Activated T-cell treated with anti-CD3 and anti-CD28 coated beads for 48 hours (primary cell): ENCODE results near the gene LRRC3.
"Not testable (repeated sequence)": the region's sequence is repeated elsewhere in the genome, so short reads cannot be mapped to it uniquely, and the experiment has no call there.

Experiments
- DNase-seq: peaks from one replicate; pipeline ENCODE4 v3.0.0-alpha.2; 2020; ENCODE audit warnings: low read depth

LRRC3 gene

DNA sequence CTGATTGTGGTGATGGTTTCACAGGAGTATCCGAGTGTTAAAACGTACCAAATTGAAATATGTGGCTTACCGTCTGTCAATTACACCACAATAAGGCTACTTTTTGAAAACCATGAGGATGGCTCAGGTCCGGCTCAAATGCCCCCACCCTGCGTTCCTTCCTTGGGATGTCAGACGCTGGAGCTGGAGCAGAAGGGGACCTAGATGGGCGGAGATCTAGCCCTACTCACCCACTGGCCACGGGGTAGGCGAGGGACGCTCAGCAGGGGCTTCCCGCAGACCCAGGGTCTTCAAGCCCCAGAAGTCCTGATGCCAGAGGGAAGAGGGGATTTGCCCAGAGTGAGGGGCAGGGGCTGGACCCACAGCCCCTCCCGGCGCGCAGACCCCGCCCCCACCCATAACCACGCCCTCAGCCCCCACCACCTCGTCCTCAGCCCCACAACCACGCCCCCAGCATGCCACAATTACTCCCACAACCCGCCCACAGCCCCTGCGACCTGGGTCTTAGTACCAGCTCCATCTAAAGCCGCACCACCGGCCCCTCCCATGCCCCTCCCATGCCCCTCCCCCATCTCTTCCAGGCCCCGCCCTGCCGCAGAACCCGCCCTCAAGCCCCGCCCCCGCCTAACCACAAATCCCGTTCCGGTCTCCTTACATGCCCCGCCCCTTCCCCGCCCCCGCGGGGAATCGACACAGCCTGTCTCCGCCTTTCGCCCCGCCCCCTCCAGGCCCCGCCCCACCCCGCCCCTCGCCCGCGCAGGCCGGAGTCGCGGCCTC, at the start of gene LRRC3:
Gene LRRC3 (plus strand): TSS at position 764 of the 777 bp plus-strand sequence. CDS start 1,135 bp downstream, outside the sequence.
- peak; percentile 74 for DNase-seq

GRCh38 chr21:44405948-44406872, 49.1 kb upstream of the LRRC3 start:
- DNase-seq: no peak

GRCh38 chr21:44406953-44407352, 48.4 kb upstream of the LRRC3 start:
- no peak for DNase-seq

DNA sequence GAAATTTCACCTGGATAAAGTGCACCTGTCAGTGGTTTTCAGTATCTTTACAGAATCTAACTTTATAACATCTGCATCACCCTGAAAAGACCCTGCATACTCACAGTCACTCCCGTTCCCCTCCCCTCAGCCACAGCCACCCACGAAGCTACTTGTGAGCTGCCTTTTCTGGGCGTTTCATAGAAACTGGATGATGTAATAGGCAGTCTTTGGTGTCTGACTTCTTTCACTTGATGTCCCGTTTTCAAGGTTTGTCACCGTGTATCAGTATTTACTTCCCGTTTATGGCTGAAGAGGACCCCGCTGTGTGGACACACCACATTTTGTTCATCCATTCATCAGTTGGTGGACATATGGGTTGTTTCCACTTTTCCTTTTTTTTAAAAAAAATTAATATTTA, 47.8 kb upstream of the LRRC3 start:
- DNase-seq: peak; percentile 13

DNA sequence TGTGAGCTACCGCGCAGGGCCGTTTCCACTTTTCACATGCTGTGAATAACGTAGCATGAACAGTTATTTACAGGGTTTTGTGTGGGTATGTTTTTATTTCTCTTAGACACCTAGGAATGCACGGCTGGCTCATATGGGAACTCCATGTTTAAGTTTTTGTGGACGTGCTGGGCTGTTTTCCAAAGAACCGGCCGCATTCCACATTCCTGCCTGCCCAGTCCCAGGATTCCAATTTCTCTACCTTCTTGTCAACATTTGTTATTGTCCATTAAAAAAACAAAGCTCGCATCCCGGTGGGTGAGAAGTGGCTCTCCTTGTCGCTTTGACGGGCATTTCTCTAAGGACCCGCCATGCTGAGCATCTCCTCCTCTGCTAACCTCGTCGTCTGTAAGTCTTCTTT, 47.1 kb upstream of the LRRC3 start:
- no peak for DNase-seq

DNA sequence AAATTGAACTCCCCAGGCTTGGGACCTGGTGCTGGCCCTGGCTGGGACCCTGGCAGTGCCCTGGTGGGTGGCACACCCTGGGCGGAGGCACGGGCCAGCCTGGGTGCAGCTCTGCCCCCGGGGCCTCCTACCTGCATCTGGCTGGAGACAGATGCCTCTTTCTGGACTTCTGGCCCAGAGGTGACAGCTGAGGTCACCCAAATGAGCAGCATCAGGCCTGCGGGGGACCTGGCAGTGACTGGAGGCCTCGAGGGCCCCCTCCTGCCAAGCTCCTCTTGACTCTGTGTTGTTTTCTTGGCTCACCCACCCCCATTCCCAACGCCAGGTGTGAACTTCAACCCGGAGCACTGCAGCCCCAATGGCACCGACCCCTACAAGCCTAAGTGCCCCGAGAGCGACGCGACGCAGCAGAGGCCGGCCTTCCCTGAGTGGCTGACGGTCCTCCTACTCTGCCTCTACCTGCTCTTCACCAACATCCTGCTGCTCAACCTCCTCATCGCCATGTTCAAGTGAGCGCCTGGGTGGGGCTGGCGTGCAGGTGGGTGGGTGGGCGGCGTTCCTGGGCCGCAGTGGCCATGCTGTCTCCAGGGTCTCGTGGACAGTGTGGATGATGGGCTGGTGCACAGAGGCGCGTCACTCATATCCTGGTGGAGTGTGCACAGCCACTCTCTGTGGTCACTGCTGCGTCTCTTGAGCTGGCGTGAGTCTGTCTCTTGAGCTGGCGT, 41.6 kb upstream of the LRRC3 start:
- DNase-seq: no peak

DNA sequence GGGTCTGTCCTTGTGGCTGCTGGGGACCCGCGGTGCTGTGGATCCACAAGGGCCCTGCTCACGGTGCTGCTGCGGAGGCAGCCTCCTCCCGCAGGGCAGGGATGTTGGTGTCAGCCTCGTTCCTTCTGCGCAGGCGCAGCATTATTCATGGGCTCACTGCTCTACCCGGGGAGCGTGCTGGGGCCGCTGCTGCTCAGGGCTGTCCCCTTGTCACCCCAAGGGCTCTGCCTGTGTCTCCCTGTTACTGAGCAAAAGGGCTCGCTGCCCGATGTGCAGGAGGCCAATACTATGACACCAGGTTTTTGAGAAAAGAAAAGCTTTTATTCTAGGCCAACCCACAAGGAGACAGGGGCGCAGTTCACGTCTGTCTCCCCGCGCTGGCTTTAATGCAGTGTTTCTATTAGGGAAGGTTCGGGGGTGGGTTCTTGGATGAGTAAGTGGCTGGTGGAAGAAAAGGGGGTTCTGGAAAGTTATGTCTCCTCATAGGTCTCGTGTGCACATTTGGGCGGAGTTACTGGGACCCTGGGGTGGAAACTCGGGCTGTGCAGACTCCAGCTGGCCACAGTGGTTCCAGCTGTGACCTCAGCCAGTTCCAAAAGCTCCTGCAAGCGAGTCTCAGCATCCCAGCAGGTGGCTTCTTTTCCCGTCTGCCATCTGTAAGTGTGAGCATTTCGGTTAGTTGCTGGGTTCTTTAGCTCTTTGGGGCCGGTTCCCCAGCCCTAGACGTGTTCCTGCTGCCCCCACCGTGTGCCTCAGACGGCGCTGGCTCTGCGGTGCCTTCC, 40.8 kb upstream of the LRRC3 start:
- DNase-seq: no peak

GRCh38 chr21:44415073-44416025, 40.0 kb upstream of the LRRC3 start:
- DNase-seq: no peak

- no peak for DNase-seq
Measured at GRCh38 chr21:44416193-44416592, 39.1 kb upstream of the LRRC3 start.

- DNase-seq: not testable (repeated sequence)
Measured at GRCh38 chr21:44417621-44418107, 37.6 kb upstream of the LRRC3 start.

GRCh38 chr21:44418108-44418875, 37.0 kb upstream of the LRRC3 start:
- DNase-seq: no peak

DNA sequence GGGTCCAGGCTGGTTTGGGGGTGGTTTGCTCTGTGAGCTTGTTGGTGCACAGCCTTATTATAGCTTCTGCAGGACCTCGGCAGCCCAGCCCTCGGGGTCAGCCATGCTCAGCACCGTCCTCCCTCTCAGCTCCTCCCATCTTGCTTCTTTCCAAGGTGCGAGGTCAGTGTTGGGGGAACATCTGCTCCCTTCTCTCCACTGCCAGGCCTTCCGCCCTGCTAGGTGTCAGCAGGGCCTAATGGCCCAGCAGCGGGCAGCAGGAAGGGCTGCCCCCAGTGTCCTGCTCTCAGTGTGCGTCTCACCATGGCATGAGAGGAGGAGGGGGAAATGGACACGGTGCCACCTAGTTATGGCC, 36.5 kb upstream of the LRRC3 start:
- DNase-seq: no peak

DNA sequence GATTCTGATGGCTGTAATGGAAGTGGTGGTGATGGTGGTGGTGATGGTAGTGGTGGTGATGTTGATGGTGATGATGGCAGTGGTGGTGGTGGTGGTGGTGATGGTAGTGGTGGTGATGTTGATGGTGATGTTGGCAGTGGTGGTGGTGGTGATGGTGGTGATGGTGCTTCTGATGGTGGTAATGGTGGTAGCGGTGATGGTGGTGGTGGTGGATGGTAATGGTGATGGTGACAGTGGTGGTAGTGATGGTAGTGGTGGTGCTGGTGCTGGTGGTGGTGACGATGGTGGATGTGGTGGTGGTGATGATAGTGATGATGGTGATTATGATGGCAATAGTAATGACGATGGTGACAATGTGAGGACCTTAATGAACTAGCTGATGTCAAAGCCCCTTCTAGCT, 35.6 kb upstream of the LRRC3 start:
- no peak for DNase-seq

DNA sequence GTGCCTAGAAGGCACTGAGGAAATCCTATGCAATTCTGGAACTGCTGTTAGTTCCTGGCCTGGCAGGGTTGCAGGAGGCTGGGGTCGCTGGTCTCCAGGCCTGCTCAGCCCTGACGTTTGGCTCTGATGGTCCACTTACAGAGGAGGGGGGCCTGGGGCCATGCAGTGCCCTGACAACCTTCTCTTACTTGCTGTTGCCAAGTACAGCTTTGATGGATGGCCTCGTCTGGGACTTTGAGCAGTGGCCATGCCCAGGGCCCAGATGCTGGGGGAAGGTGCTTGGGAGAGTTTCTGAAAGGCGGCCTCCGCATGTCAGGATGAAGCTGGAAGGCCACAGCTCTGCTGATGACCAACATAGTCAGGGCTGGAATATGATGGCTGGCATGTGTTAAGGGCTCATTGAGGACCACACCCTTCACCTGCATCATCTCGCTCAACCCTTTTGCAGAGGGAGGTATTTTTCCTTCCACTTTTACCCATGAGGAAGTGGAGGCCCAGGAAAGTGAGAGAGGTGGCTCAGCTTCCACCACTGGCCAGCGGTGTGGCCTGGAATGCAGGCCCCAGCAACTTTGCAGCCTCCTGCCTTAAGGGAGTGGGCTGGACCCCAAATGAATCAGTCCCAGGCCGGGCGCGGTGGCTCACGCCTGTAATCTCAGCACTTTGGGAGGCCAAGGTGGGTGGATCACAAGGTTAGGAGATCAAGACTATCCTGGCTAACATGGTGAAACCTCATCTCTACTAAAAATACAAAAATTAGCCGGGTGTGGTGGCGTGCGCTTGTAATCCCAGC, 34.7 kb upstream of the LRRC3 start:
- no peak for DNase-seq

- DNase-seq: no peak
Measured at GRCh38 chr21:44421901-44422840, 33.1 kb upstream of the LRRC3 start.

DNA sequence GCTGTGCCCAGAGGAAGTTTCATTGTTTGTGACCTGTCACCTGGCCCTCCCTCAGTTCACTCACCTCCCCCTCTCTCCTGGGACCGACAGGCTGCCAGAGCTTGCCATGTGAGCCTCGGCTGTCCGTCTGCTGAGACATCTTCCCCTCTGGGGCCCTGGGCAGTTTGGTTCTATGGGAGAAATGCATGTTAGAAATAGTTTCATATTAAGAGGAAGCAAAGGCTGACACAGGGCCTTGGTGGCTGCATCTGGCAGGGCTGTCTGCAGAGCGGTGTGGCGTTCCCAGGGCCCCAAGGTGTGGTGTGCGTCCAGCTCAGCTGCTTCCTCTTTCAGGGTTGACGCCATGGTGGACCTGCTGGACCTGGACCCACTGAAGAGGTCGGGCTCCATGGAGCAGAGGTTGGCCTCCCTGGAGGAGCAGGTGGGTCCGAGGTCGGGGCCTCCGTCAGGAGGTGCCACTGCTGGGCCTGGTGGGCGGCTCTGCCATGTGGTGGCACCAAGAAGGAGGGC, 31.9 kb upstream of the LRRC3 start:
- no peak for DNase-seq

DNA sequence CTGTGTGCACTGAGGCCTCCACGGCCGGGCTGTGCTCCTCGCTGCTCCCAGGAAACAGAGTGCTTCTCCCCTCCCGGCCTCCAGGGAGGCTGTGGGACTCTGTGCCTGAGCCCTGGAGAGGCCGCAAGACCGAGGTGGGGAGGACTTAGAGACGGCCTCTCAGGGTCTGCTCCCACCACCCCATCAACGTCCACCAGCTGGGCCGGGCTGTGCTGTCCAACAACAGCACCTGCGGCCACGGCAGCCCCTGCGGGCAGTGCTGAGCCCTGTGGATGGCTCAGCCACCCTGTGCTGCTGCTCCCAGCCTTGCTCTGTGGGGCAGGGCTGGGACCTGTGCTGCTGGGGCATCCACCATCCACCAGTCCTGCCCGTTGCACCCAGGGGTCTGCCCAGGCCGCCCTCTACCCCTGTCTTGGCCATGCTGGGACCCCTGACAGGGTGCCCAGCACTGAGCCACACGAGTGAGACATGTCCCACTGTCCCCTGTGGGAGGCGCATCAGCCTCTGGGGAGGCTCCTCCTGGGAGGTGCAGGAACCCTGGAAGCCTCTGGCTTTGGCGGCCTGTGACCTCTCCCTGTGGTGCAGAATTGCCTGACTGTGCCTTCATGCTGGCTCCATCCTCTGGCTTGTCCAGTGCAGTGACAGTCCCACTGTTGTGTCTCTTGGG, 31.2 kb upstream of the LRRC3 start:
- DNase-seq: no peak
